Activated T-helper 1 cell treated with Interleukin-2 at 50 U/mL for 16 hours (primary cell): ENCODE measurements around the gene PLCG2.
"Not testable (repeated sequence)": the region's sequence is repeated elsewhere in the genome, so short reads cannot be mapped to it uniquely, and the experiment has no call there.

Source experiments
- DNase-seq: peaks from one replicate; pipeline ENCODE4 v3.0.0-alpha.2; 2020; ENCODE audit warnings: low read depth

Gene PLCG2

DNA sequence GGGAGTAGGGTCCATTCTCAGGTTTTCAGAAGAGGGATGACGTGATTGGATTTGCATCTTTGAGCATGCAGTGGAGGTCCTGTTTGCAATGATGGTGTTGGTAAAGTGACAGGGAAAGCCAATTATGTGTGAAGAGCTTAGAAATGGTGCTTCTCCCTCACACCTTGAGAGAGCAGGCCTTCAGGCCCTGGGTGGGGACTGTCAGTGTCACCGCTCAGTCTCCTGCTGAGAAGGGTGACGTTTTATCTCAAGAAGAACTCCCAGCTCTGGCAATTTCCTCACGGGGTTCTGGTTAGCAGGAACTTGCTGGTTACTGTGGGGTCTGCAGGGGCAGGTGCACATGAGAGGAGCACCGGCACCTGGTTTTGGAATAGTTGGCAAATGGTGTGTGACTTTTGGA, 11.2 kb downstream of the PLCG2 start:
- DNase-seq = no peak

DNA sequence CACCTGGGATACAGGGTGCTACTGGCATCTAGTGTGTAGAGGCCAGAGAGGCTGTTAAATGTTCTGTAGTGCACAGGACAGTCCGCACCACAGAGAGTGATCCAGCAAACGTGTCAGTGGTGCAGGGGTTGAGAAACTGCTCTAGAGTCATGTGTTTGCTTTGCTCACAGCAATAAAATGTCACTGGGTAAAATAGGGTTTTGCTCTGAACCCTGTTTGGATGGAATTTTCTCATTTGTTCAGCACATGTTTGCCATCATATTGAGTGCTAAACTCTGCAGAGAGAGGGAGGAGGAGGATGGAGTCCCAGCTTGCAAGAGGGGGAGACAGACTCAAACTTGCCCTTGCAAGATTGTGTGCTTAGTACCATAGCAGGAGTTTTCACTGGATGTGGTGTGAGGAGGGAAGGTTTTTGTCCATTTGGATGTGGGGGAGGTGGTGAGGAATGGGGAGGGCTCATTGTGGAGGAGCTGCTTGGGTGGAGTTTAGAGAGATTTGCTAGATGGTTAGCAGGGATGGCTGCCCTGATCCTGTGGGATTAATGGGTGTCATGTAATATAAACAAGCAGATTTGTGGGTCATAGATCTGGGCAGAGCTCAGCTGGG, 11.8 kb downstream of the PLCG2 start:
- no peak for DNase-seq

DNA sequence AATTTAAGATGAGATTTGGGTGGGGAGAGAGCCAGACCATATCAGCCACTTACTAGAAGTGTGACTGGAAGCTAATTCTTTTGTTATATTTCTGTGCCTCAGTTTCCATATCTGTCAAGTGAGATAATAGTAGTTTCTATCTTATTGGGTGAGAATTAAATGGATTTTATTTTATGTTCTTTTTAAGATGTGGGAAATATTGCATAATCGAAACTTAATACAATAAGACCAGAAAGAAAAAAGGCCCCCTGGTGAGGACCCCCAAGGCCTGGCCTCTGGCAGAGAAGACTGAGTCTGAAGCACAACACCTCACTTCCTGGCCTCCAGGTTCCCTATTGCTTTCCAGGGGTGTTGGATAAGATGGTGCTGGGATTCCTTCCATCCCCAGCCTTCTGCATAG, 13.7 kb downstream of the PLCG2 start:
- DNase-seq = no peak

DNA sequence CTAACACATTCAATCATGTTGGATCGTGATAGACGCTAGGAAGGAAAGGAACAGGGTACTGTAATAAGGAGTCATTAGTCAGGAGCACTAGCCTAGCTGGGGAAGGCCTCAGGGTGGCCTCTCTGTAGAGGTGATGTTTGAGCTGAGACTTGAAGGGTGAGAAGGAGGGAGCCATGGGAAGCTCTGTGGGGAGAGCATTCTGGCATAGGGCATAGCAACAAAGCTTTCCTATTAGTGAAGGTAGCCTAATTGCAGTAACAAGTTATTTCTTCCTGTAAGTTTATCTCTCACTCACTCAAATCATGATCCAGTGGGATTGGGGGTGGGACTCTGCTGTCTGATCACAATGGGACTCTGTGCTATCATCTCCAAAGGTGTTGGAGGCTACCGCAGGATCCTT, 16.1 kb downstream of the PLCG2 start:
- no peak for DNase-seq

DNA sequence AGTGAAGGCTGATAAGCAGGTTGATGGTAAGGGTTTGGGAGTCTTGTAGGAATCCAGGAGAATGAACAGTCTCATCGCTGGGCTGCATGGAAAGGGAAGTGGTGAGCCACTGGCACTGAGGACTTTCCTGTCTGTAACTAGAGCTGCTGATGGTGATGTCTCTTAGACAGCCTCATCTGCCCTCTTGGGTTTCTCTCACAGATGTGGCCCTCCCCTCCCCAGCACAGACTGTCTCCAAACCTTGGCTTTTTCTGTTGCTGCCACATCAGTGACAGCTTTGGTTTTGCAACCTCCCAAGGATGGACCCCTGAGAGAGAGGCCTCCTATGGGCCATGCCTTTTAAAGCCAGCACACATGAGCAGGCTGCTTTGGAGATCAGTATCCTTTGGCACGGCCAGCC, 16.9 kb downstream of the PLCG2 start:
- DNase-seq = no peak

DNA sequence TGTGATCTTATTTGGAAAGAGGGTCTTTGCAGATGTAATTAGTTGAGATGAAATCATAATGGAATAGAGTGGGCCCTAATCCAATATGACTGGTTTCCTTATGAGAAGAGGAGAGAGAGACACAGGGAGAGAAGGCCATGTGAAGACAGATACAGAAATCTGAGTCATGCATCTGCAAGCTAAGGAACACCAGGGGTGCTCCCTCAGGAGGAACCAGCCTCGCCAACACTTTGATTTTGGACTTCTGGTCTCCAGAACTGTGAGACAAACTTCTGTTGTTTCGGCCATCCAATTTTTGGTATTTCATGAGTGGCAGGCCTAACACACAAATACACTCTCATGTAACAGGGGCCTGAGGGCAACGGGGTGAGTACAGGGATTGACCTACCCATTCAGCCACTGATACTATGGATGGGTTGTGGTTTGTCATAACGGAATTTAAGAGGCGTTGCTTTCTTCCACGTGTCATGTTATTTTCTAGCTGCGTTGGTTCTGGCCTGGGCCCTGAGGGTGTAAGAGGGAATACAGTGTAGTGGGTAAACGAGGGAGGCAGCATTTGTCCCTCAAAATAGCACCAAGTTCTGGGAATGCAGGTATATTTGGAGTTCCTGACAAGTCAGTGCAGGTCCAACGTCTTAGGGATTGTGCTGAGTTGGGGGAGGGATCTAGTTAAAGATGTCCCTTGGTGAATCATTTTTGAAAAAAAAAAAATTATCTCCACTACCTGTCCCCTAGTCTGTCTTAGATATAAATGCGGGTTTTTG, 17.7 kb downstream of the PLCG2 start:
- DNase-seq = no peak

DNA sequence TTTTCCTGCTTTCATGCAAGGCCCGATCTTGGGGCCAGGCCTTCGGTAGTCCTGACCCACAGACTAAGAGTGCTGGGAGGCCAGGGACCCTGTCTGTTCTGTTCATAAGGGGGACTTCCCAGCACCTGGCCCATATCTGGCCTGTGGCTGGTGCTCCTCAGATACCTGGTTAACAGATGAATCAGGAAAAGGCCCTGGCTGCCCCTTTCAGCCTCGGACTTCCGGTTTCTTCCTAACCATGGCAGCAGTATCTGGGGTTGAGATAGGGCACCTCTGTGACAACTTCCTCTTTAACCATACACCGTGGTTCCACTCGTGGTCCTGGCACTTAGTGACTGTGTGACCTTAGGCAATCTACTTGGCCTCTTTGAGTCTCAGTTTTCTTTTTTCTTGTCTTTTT, 18.4 kb downstream of the PLCG2 start:
- no peak for DNase-seq

DNA sequence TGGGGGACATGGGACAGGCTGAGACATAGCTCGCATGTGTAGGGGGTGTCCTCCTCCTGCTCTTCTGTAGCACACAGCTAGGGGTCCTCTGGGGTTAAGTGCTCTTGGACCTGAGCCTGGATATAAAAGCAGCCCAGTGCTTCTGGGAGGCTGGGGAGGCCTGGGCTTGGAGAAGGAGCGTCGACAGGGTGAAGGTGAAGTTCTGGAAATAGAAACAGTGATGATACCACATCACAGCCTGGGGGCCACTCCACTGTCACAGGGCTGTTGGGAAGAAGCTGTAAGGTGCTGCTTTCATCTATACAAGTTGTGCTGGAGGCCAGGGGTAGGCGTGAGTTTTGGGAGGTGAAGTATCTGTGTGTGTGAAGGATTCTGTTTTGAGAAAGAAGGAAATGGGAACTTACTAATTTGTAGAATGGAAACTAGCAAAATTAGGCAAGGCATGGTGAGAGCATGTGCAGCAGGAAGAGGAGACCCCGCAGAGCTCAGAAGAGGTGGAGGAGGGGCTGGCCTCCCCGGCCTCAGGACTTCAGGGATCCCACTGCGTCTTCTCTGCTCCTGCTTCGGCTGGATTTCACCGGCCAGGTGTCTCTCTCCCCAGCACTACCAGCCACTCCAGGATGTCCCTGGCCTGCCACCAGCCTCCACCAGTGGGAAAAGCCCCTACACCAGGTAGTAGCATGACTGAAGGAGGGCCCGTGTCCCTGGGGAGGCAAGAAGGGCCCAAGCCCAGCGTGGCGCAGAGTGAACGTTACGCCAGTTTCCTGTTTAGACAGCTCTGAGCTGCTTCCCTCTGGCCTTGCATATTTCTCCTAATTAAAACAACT, 19.4 kb downstream of the PLCG2 start:
- no peak for DNase-seq

DNA sequence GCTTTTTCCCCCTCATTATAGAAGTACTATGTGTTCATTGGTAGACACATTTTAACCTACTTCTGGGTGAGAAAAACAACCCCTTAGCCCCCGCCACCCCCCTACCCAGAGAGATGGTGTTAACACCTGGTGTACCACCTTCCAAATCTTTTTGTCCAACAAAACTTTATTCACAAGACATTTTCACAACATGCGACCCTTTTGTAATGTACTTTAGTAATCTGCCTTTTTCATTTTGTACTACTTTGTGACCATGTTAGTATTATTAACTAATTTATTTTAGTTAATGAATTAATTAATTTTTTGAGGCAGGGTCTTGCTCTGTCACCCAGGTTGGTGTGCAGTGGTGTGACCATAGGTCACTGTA, 20.0 kb downstream of the PLCG2 start:
- no peak for DNase-seq

DNA sequence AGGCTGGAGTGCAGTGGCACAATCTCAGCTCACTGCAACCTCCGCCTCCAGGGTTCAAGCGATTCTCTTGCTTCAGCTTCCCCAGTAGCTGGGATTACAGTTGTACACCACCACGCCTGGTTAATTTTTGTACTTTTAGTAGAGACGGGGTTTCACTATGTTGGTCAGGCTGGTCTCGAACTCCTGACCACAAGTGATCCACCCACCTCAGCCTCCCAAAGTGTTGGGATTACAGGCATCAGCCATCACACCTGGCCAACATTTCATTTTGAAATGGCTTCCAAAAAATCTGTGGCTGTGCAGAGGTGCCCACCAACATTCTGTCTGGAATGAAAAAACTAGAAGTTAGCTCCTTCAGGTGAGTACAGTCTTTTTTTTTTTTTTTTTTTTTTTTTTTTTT, 22.6 kb downstream of the PLCG2 start:
- DNase-seq = not testable (repeated sequence)

DNA sequence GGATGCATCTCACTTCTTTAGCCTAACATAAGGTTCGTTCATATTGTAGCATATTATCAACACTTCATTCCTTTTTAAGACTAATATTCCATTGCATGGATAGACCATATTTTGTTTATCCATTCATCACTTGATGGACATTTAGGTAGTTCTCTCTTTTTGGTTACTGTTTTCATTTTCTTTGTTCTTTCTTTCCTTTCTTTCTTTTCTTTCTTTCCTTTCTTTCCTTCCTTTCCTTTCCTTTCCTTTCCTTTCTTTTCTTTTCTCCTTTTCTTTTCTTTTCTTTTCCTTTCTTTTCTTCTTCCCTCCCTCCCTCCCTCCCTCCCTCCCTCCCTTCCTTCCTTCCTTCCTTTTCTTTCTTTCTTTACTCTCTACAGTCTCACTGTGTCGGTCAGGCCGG, 24.2 kb downstream of the PLCG2 start:
- DNase-seq = no peak

DNA sequence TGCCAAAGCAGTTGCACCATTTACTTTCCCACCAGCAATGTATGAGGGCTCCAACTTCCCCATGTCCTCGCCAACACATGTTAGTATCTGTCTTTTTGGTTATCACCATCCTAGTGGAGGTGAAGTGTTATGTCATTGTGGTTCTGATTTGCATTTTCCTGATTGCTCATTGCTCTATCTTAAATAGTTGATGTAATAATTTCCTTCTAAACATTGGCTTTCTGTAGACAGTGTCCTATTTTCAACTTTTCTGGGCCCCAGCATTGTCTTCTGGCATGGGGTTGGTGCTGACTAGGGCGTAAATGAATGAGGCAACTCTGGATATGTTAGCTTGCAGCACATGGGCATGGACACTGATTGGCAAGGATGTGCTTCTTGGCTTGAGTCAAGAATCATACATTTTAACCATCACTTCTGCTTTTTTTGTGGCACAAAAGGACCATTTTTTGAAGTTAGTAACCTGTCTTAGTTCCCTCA, 25.1 kb downstream of the PLCG2 start:
- no peak for DNase-seq

DNA sequence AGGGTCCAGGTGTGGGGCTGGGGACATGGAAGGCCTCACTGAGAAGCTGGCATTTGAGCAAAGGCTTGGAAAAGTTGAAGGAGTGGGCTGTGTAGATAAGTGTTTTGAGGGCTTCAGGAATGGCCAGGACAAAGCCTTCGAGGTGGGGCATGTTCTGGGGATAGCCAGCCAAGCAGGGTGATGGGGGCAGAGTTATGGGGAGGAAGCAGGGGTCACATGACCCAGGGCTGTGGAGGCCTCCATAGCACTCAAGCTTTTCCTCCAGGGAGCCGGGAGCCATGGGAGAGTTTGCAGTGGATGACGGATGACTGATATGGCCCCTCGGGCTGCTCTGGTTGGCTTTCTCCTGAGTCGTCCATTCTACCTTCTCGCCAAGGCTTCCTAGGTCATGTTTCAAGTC, 27.6 kb downstream of the PLCG2 start:
- DNase-seq = no peak

DNA sequence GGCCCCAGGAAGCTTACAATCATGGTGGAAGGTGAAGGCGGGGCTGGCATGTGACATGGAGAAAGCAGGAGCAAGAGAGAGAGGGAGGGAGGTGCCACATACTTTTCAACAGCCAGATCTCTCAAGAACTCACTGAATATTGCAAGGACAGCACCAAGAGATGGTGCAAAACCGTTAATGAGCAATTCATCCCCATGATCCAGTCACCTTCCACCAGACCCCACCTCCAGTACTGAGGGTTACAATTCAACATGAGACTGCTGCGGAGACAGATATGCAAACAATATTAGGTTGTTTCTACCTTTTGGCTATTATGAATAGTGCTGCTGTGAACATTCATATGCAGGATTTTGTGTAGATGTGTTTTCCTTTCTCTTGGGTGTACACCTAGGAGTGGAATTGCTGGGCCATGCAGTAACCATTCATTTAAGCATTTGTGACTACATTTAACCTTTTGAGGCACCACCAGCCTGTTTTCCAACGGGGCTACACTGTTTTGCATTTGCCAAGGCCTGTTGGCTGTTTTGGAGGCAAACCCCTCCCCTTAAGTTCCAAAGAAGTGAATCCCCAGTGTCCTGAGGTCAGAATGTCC, 28.8 kb downstream of the PLCG2 start:
- DNase-seq = no peak

DNA sequence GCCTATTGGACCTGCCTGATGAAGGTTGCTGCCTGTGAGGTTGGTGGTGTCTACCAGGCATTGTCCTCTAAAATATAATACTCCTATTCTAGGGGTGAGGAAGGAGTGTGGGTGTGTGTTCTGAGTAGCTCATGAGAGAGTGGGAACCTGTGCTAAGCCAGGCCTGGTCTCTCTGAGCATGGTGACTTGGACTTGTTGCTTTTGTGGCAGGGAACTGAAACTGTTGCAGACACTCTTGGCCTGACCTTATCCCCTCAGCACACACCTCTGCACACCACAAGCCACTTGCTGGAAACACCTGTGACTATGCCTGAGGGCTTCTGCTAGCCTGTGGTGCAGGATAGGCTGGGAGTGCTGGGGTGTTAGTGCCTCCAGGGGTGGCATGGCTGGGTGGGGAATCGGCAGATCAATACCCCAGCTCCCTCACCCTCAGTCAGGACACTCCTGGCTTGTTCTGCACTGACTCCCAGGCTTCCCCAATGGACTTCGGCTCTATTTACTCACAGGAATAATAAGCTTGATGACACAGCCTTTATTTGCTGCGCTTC, 29.9 kb downstream of the PLCG2 start:
- DNase-seq = no peak

DNA sequence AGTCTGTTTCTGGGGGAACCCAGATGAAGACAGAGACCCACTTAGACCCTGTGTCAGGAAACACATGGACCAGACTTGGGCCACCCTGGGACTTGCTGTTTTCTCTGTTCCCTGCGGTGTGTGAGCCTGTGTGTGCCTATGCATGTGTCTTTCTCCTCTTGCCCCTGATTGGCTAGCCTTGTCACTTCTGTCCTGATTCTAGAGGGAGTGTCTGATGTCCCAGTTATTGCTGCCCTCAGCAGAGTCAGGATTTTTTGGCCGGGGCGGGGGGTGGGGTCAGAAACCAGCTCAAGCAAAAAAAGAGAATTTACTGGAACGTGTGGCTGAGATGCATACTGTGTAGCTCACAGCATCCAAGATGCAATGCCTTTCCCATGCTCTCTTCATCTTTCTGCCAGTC, 30.5 kb downstream of the PLCG2 start:
- DNase-seq = no peak

DNA sequence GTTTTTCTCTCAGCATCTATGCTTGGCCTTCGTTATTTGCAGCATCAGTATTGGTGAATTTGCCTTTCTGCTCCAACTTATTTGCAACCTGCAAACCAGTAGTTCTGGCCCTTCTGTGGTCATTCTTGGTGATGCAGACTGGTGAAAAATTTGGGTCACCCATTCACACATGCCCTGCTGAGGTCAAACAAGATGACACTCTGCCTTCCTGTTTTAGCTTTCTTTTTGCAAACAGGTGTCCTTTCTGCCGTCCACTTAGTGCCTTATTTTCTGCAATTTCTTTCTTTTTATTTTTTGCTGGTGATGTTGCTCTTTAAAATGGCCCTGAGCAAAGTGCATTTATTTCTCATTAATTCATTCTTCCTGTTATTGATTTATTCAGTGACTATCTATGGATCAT, 31.3 kb downstream of the PLCG2 start:
- DNase-seq = no peak

DNA sequence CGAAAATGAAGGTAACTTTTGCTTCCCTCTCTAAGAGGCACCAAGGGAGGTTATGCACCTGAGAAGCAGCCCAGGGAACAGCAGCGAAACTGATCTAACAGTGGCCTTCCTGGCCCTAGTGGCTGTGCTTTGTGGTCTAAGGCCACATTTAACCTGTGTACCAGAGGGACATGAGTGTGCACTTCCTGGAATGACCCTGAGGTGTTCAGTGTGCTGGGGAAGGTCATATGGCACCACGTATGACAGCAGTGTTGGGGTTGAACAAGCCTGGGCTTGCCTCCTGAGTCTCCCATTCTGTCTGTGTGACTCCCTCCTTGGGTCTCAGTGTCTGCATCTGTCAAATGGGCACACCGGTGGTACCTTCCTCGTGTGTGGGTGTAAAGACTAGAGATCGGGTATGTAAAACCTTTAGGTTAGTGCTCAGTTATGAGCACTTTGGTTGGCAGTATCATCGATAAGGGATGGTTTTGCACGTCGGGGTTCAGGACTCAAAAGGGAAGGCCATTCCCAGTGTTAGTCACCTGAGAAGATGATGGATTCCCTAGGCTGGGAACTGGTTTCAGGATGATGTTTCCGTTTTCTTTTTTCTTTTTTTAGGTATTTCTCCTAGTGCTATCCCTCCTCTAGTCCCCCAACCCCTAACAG, 31.9 kb downstream of the PLCG2 start:
- no peak for DNase-seq

DNA sequence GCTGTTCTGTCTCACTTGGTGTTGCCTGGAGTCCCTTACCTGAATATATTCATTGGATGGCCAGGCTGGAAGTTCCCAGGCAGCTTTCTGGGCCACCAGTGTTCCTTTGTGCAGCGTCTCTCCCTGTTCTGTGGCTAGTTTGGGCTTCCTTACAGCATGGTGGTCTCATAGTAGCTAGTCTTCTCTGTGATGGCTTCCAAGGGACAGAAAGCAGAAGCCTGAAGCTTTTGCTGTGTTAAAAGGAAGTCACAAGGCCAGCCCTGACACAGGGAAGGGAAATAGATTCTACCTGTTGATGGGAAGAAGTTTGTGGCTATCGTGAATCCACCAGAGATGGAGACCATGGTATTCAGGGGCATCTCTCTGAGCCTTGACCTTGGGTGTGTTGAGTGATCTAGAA, 34.6 kb downstream of the PLCG2 start:
- DNase-seq = no peak

DNA sequence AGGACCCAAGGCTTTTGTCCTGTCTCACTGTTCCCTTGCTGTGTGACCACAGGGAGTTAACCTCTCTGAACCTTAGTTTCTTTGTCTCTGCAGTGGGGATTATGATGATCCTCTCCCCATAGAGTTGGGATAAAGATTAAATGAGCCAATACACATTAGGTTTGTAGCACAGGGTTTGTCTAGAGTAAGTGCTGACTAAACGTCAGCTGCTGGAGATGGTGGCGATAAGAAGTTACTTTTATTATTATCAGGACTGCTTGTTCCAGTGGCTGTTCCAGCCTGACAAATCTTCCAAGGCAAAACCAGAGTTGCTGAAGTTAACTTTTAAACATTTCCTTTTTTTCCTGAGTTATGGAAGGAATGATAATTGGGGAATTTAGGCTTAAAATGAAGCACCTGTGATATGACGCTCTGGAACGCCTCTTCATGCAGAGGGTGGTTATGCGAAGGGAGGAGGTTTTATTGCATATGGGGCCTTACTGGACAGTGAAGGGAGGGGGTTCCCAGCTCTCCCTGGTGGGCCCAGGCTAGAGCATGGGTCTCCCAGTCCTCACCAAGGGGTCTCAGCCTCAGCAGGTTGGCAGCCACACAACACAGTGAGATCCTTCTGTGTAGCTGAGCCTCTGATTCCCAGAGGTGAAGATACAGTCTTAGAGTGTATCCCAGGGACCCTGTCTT, 35.8 kb downstream of the PLCG2 start:
- DNase-seq = no peak

DNA sequence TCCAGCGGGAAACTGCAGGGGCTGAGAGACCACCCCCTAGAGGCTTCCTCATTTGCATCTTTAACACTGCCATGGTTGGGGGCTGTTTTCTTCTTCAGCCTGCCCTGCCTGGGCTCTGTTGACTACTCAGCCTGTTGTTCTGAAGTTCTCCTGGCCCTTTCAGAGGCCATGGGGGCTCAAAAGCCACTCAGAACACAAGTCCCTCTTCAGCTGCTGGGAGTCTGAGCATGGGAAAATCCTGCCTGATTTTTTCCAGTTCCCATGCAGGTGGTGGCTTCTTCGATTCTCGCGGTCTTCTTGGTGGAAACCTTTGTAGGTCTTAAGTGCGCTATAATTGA, 36.3 kb downstream of the PLCG2 start:
- no peak for DNase-seq

DNA sequence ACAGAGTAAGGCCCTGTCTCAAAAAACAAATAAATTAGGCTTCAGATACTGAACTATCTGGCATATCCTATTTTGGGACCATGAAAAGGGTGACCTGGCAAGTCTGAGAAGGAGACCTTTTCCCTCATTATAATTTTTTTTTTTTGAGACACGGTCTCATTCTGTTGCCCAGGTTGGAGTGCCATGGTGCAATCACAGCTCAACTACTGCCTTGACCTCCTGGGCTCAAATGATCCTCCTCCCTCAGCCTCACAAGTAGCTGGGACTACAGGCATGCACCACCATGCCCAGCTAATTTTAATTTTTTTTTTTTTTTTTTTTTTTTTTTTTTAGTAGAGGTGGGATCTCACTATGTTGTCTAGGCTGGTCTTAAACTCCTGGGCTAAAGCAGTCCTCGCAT, 37.3 kb downstream of the PLCG2 start:
- DNase-seq = no peak
